NCI-H2171 treated with DMSO at 0.1 percent for 48 hours (cell line): ENCODE results near the gene CRADD.

Experiments
- DNase-seq: peaks from one replicate; lab custom pipeline; 2025; lab: John Stamatoyannopoulos, UW

Gene CRADD

DNA sequence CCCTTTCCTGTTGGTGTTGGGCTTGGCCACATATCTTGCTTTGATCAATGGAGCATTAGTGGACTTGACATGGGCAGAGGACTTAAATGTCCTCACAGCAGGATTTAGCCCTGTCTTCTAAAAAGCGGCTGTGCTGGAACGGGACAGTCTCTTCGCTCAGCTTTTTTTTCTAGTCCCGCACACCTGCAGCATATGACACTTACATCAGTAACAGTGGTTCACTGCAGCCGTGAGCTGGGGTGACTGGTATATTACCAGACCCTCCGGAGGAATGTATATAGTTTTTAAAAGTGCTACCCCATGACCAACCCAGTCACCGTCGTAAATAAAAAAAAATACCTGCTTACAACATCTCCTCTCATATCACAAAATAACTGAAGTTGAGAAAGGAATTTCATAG is 164.5 kb downstream of the CRADD start:
- DNase-seq = no peak

DNA sequence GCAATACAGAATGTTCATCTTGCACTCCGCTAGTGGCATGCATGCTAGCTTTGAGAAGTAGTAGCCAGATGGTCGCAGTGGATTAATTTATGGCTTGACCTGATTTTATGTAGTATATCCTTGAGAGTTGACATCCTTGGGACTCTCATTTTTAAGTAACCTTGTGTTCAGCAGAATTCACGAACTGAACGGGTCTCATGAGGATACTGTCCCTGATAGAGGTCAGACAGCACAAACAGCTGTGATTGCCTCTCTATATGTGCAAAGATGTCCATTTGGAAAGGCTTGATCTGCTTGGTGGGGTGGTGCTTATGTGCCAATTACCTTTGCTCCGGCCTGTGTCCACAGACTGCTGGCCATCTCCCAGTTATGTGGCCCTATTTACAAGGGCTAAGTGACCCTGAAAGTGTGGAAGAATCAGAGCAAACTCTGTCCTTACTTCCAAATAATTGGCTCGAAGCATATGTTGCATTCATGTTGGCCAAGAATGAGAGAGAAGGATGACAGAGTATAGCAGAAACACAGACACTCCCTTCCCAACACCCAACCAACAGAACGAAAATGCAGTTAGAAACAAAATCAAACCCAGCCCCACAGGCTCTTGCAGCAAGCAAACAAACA is 167.1 kb downstream of the CRADD start:
- no peak for DNase-seq

DNA sequence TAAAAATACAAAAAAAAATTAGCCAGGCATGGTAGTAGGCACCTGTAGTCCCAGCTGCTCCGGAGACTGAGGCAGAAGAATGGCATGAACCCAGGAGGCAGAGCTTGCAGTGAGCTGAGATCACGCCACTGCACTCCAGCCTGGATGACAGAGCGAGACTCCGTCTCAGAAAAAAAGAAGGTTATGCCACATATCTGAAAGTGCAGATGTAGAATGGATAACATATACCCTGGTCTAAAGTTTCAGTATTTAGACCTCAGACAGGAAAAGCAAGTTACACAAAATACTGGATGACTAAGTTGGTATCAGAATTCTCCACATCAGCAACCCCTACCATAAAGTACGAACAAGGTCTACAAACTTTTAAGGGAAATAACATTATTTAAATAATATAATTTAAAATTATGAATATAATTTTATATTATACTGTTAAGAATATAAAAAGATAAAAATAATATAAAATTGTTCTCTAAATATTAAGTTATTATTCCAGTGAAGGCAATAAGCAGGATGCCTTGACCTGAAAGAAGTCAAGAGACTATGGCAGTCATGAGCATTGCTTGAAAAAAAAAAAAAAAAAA is 169.9 kb downstream of the CRADD start:
- DNase-seq = no peak

DNA sequence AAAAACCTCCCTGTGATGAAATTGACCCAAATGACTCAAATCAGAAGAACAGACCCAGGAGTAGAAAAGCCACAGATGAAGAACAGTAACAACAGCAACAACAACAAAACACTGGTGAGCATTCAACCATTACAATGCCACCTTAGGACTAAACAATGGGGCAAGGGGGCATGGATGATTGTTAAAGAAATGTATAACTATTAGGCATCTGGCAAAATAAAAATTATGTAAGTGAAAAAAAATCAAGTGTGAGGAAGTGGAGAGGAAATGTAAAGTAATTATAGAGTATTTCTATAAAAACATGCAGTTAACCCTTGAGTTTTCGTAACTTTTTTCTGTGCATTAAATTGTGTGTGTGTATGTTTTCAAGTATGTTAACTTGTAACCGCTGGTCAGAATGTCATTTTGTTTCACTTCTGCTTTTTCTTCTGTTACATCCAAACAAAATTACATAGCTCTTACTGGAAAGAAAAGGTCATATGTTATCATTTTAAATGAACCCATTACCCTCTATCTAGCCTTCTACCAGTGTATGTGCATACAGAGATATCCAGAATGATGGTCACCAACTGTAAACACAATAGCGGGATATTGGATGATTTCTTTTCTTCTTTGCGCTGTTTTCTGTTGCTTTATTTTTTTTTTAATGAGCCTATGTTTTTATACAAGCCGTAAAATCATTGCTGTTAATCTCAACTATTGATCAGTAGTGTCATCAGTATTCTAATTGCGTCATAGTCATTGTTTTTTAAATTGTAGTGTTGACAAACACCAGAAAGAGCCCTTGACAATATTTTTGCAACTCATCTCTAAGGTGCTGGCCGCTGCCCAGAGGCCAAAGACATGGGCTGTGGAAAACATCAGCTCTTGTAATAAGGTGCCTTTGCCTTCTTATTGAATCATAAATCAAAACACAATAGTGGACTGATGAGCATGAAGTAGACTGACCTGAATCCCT is 170.6 kb downstream of the CRADD start:
- no peak for DNase-seq

DNA sequence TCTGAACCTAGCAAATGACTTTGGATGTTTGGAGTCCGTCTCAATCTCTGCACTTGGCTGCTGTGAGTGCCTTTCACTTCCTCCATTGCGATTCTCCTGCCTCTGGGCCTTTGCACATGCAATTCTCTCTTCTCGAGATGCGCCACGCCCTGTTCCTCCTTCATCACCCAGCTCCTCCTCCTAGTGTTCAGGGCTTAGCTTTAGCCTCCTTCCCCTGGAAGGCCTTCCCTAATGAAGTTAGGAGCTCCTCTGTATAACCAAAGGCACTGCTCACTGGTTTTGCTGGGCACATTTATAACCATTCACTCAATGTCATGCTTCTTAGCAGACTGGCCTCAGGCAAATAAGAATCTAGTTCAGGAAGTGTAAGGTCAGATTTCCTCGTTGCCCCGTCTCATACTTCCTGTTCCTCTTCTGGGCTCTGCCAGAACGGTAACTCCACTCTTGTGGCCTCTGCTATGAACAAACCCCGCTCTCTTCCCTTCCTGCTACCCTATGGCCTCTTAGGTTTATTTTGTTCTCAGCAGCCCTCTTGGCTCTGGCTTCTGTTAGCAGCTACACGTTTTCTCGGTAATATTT is 171.4 kb downstream of the CRADD start:
- DNase-seq = no peak

DNA sequence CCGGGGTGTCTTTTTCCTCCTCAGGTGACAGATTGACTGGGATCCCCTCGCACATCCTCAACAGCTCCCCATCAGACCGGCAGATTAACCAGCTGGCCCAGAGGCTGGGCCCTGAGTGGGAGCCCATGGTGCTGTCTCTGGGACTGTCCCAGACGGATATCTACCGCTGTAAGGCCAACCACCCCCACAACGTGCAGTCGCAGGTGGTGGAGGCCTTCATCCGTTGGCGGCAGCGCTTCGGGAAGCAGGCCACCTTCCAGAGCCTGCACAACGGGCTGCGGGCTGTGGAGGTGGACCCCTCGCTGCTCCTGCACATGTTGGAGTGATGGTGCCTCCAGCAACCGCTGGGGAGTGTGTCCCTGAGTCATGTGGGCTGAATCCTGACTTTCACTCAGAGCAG is 172.8 kb downstream of the CRADD start:
- DNase-seq = no peak

DNA sequence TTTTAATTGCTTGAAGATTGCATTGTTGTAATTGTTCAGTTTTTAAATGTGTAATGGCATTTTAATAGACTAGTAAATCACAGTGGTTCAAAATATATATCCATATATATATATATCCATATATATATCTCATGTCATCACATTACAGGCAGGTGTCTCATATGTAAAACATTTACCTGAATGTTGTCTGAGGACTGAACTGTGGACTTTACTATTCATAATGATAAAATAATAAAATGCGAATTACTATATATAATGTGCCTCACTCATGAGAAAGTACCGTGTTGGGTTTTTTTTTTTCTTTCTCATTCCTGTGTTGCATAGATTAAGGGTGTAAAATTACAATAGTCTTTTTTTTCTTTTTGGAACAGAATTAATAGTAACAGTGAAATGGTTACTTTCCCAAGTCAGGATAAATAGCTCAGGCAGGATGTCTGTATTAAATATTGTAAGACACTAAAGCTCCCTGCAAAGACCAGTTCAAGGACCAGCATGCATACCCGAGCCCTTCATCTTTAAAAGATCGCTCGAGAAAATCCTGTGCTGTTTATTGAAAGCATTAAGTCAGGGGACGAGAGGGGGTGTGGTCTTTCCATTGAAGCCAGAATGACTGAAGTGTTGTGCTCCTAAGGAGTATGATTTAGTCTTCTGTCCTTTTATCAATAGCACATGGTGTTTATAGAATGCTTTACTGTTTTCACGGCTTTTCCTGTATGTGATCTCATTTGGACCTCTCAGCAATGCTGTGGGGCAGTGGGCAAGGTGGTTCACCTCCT is 173.5 kb downstream of the CRADD start:
- DNase-seq = no peak

DNA sequence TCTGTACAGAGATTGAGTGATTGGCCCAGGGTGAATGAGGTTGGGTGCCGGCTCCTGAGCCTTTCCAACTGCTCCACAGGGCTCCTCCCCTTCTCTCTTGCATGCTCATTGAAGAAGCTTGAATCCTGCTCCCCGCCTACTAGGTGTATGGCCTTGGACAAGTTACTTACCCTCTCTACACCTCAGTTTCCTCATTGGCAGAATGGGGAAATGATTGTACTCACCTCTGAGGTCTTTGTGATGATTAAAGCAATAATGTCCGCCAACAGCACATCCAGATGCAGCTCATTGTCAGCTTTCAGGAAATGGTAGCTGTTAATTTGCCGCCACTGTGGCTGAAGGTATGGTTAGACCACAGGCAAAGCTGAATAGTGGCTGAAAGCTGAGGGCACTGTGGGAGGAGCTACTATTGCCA is 174.1 kb downstream of the CRADD start:
- no peak for DNase-seq

DNA sequence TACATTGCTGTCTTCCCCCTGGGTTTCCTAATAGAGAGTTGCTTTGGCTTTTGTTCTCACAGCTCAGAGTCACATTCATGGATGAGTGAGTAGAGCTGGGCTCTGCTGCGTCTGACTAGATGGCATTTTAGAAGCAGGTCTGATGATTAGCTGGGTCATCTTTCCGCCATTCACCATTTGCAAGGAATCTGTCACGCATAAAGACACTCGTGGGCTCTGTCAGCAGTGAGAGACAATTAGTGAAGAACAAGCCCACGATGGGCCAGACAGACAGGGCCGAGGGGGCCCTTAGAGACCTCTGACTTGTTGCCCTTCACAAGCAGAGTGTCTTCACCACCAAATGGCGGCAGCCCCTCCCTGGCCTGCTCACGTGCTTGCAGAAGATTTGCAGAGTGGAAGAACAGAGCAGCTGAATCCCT is 175.0 kb downstream of the CRADD start:
- DNase-seq = peak; percentile 5

DNA sequence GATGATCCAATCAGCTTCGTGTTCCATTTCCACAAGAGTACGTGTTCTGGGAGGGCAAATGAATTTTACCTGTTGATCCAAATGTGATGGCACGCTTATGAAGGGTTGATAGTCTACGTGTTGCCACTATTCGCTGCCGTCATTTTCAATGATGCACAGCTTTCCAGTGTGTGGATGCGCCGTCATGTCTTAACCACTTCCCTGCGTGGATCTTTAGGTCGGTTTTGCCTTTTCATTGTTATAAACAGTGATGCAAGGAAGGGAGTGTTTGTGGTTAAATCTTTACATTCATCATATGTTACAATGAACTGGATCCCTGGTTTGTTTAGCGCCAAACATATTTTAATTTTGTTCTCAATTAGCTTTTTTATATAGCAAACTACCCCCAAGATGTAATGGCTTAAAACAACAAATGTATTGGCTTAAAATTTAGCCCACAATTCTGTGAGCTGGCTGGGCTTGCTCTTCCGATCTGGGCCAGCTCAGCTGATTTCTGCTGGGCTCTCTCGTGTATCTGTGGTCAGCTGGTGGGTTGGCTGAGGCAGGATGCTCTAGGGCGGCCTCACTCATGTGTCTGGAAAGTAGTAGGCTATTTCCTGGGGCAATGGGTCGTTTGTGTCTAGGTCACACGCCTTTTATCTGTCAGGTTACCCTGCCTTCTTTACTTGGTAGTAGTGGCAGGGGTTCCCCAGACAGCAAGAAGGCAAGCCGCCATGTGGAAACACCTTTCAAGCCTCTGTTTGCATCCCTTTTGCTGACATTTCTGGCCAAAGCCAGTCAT is 176.7 kb downstream of the CRADD start:
- DNase-seq = no peak

DNA sequence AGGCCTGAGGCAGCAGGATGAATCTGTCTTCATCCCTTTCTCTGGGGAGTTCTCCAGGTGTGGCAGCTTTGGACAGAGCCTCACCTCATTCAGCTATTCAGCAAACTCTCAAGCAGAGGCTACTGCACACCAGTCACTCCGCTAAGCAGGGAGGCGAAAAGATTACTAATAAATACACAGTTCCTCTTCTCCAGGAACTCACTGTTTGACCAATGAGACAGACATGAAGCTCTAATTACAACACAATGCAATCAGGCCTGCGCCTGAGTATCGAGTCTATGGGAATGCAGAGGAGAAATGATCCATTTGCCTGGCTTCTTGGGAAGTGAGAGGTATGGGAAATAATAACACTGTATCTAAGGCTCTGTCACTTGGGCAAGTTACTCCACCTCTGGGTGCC is 178.1 kb downstream of the CRADD start:
- DNase-seq = no peak

DNA sequence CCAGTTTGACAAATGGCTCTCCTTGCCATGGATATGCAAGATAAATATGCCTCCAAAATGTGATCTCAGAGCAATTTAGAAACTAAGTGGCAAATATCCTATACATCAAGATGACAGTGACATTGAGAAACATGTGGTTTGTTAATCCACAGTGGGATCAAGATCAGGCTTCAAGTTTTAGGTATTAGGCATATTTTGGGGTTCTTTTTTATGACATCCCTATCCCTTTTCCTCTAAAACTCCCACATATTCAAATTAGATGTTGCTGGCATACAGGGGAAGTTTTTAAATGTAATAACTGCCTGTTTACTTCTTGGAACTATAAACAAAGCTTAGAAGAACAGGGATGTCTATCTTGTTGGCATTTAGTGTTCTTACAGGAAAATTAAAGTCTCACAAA is 179.4 kb downstream of the CRADD start:
- DNase-seq = no peak

DNA sequence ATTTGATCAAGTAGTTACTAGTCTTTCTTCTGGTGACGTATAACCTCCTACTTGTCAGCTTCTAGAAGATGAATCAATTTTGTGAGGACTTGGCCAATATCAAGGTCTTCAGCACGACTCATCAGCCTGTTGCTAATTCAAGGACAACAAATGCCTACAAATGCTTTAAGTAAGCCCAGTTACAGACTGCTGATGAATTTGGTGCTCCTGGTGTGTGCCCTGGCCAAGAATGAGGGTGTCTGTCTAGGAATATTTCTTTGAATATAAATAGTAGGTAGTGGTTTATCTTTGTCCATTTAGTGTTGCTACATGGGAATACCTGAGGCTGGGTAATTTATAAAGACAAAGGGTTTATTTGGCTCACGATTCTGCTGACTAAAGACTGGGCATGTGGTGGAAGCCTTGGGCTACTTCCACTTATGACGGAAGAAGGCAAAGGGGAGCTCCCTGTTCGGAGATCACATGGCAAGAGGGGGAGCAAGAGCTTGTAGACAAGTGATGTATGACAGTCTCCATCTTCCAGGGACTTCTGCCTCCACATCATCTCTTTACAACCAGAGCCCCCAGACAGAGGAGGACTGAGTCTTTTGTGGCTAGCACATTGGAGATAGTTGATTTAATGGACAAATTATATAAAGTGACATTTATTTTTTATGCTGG is 180.2 kb downstream of the CRADD start:
- no peak for DNase-seq

DNA sequence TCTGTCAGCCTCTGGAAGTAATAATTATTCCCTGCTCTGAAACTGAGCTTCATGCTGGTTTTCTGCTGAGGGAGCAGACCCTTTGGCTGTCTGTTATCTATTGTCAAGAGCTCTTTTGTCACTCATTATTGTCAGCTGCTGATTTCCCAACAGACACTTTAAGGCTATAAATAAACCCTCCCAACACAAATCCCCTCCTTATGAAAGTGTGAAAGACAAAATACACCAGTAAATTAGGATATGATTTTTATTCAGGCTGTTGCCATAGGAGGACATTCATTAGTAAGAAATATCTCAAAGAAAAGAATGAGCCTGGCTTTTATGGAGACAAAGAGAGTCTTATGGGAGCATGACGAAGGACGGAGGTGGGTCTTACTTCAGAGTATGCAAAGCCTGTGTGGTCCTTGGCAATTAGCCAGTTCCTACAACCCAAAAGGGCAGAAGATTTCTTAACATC is 180.8 kb downstream of the CRADD start:
- DNase-seq = no peak

DNA sequence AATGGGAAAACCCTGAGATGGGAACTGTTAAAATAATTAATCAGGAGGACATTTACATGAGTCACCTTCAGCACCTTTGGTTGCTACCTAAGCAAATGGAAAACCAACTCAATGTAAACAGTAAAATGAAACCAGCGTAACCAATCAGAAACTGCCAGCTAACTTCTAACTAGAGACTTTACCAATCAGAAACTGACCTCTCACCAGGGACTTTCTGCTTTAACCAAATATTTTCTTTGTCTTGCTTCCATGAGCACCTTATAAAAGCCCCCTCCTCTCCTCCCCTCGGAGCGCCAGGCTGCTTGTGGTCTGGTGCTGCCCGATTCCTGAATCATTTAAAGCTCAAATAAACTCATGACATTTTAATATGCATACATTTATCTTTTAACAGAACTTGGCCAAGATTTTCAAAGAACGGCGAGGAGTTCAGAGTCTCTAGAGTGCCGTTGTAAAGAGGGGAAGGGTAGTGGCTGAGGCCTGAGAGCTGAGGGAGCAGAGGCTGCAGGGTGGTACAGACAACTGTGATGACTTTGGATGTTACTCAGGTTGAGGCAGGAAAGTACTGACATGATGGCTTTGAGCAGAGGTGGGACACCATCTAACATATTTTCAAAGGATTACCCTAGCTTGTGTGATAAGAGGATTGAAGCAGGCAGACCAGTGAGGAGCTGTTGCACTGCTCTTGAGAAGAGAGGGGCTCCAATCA is 183.6 kb downstream of the CRADD start:
- no peak for DNase-seq

DNA sequence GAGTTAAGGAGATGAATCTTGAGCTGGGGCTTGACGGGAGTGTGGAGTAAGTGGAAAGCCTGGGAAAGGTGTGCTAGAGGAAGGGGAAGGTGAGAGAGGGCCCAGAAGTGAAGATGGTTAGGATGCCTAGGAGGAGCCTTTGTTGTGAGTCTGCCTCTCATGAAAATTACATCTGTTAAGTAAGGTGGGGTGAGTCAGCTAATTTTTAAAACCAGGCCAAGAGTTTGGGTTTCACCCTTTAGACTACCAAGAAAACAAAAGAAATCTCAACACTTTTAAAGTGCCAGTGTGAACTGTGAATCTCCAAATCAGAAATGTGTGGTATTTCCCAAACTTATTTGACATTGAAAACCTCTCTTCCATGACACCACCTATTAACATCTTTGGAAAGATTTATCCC is 185.2 kb downstream of the CRADD start:
- no peak for DNase-seq

DNA sequence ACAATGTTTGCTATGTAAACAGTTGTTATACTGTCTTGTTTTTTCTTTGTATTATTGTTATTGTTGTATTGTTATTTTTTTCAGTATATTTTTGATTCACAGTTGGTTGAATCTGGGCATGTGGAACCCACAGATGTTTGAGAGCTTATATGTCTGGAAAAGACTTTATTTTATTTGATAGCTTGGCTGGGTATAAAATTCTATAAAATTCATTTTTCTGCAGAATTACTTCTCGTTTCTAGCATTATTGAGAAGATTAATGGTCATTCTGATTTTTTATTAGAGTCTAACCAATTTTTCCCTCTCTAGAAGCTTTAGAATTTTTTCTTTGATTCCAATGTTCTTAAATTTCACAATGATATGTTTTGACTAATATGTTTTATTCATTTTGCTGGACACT is 188.6 kb downstream of the CRADD start:
- no peak for DNase-seq

DNA sequence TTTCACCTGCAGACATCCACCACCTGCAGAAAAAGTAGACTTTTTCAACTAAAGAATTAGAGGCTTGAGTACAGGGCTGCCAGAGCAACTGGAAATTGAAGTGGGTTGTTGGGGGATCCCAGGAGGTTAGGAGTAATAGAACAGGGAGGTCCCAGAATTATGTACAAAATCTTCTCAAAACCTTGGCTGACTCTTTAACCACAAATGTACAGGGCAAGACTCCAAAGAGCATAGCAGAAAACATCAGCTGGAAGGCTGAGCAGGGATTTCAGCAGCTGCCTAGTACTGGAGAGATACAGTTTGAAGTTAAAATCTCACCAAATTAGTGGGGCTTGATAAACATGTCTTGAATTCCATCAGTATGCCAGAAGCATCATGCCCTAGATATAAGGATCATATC is 191.6 kb downstream of the CRADD start:
- DNase-seq = no peak

DNA sequence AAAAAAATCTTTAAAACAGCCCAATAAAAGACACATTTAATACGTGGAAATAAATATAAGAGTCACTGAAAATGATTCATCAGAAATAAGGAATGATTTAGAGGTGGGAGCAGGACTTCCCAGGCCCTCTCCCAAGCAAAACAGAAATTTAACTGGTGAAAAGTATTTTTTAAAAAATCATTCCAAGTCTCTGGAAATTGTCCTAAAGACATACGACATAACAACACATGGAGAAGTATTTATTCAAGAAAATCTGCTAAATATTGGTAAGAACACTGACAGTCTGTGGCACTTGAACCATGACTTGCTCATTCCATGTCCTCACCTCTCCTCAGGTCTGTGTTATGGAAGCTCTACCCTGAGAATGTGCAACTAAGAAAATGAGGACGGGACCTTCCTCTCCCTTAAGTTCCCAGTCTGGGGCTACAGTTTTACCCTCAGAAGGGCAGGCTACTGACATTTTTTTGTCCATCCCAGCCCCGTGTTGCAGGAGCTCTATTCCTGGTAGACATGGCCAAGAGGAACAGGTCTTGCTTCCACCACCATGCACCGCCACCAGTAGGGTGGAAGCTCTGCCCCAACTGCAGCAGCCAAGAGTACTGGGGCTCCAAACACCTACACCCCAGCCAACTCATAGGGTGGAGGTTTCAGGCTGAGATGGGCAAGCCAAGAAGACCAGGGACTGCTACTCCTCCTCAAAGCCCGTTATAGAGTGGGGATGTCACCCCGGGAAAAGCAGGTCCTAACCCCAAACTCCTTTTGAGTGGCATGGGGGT is 193.0 kb downstream of the CRADD start:
- no peak for DNase-seq
